HCEC 1CT (cell line): ENCODE measurements around the gene SMOC1.

ENCODE experiments used
- DNase-seq: peaks from one replicate; pipeline ENCODE4 v3.0.0-alpha.2; 2017

Gene SMOC1

DNA sequence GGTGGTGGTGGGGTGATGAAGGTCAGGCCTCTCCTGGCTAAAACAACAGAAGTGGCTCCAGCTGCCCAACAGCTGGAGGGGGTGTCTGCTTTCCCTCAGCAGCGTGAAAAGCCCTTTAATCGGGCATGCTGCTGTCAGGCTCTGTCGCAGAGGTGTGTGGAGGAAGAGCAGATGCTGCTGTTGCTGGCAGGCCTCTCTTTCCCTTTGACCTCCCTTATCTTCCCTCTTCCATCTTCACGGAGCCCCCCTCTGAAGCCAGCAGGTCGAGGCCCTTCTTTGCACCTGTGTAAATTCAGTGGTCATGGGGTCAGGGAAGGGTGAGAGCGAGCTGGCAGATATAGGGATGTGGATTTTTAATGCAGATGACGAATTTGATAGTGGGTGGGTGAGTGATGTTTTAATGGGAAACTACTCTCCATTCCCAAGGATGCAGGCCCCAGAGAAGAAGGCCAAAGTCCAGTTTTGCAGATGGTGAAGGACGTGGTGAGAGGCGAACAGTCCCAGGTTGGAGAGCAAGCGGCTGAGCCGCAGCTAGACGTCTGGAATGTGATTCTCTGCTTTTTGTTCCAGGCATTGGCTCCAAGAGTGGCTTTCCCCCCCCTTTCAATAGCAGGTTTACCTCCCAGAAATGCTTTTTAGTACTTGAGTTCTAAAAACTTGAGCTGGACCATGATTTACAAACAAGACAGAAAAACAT lies 64.0 kb downstream of the SMOC1 start:
- DNase-seq = no peak

DNA sequence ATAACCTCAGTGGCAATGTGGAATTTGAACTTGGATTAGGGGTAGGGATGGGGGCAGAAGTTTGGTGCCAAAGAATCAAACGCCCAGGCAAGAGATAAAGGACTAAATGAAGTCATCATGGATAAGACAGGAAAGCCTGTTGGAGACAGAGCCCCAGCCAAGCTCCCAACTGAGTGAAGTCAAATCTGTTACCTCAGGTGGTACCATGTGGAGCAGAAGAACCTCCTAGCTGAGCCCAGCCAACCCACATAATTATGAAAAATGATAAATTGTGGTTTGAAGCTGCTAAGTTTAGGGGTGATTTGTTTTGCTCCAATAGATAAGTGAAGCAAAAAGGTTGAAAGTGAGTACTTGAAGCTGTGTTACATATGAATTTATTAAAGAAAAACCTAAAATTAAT lies 66.1 kb downstream of the SMOC1 start:
- no peak for DNase-seq

DNA sequence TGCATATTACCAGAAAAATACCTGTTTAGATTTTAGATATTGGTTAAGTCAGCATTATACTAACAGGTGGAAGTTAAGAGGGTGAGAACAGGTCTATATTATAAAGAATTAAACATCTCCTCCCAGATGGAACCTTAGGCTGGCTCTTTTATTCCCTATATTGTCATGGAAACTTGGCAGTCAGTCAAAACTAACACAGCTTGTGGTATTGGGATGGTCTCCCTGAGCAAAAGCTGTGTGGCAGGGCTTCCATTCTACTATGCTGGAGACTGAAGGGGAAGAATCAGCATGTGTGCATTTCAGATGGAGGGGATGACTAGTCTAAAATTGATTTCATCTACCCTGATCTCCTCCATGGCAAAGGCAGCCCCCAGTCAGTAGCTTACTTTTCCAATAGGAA lies 66.7 kb downstream of the SMOC1 start:
- DNase-seq = no peak

DNA sequence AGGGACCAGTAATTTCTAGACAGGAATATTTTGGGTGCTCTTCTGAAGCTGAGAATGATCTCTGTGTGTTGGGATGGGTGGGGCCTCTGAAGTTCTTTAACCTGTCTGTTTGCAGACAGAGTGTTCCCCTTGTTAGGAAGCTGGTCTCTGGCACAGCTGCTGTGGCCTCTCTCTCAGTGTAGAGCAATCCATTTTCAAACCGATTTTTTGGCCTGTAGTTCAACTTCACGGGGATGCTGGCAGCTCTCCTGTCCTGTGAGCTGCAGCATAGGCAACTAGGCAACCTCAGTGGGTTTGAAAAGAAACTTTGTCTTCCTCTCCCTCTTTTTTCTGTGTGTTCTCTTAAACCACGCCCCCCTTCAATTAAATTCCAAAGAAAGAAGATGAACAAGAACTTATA lies 69.1 kb downstream of the SMOC1 start:
- no peak for DNase-seq

DNA sequence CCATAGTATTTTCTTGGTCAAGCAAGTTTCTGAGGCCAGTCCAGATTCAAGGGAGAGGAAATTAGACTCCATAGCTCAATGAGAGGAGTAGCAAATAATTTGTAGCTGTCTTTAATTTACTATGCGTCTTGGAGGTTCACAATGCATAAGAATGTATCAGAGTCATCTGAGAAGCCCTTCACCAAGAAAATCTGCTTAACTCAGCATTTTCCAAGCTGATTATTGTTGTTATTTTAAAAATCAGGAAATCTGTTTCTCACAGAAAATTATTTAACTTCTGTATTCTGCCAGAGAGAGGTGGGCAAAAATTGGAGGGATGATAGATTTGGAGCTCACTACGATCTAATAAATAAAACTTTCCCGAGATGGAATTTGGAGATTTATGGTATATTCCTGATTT lies 72.0 kb downstream of the SMOC1 start:
- DNase-seq = no peak

DNA sequence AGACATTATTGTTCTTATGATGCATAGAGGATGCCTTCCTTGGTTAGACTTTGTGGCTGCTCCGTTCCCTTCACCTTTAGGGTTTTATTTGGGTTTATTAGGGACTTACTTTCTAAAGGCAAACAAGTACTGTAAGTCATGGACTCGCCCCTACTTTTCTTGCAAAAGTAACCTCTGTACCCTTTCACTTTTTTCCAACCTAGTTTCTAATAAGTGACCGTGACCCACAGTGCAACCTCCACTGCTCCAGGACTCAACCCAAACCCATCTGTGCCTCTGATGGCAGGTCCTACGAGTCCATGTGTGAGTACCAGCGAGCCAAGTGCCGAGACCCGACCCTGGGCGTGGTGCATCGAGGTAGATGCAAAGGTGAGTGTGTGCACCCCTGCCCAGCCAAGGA lies 72.7 kb downstream of the SMOC1 start:
- DNase-seq = no peak

DNA sequence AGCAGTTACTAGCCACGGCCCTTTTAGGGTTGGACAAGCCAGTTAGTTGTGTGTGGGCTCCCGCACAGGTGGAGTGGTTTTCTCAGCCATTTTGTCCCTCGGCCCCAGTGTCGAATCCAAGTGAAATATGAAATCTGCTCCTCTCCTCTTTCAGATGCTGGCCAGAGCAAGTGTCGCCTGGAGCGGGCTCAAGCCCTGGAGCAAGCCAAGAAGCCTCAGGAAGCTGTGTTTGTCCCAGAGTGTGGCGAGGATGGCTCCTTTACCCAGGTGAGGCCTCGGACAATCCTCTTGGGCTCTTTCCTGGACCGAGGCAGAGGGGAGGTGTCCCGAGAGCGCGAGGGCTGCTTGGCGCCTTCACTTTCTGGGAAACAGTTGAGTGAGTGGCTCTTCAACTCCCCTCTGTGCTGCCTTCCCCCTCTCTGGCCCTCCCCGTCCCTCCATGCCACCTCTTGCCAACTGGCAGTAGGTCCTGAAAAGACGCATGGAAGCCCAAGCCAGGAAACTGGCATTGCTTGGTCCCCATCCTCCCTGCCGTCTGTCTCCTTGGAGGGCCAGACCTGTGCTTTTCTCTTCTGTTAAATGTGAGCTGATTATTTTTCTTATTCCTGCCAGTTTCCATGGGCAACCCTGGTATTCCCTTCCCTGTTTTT lies 74.2 kb downstream of the SMOC1 start:
- DNase-seq = no peak

DNA sequence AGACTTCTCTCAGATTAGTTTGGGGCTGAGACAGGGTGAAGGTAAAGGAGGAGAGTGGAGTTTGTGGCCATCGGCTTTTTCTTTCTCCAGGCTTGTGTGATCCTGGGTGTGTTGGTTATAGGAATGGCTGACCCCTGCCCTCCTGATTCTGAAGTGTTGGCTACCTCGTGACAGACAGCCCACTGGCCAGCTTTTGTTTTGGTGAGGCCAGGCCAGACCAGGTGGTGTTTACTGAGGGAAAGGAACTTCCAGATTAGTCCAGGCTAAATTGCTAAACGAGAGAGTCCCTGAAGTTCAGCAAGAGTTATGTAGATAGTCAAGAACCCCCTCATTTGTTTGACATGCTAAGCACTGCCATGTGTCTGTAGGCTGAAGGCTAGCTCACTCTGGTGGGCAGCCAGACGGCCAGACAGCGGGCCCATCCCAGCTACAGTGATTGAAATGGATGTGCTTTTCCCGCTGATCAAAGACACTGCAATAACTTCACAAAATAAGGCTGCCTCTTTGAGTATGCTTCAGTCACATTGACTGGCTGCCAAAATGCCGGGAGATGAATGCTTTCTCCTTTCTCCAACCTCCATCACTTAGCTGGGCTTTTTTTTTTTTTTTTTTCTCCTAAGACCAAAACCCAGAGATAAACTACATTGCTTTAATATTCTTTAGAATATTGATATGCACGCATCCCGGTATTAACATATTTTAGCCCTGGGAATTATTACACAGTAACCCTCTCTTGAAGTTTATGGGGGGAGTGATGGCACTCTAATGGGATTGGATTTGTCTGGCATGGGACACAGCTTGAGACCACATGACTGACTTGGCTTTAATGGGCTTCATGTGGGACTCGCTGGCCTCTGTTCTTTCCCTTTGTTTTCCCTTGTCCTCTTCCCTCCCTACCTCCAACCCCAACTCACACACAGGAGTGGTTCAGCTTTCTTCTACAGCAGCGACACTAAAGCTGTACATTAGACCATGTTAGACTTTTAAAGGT lies 76.9 kb downstream of the SMOC1 start:
- DNase-seq = no peak

DNA sequence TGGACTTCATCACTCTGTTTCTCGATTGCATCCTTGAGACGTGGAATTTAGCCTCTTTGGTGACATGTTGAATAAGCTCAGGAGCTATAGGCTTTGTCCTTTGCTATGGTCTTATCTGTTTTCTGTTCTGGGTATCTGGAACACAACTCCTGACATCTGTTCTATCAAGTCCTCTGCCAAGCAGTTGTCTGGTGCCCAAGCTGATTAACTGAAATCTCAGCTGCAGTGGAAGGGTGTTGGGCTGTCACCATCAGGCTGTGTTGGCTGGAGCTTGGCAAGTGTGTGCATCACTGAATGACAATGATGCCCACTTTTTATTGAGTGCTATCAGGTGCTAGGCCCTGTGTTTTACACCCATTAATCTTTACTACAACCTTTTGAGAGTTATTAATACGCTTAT lies 77.8 kb downstream of the SMOC1 start:
- DNase-seq = no peak

DNA sequence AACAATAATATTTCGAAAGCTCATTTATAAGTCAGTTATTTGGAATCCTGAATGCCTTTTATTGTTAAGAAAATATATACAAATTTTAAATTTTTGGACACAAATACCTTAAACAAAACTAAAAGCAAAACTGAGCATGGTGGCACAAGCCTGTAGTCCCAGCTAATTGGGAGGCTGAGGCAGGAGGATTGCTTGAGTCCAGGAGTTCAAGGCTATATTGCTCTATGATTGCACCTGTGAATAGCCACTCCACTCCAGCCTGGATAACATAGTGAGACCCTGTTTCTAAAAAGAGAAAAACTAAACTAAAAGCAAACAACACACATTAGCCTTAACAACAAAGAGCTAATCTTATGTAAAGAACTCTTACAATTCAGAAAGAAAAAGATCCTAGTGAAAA lies 78.8 kb downstream of the SMOC1 start:
- no peak for DNase-seq

DNA sequence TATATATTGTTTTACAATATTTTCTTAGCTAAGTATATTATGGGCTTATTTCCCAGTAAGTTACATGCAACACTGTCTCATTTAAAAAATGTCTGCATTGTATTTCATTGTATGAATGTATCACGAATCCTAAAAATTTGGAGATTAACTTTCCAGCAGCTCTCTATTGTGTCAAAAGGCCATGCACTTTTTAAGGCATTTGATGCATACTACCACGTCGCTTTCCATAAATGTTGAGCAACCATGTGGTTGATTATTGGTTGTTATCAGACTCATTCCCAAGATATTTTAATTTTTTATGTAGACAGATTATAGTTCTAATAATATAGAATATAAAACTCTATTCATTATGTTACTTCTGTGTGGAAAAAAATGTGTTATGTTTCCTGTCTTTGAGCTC lies 79.9 kb downstream of the SMOC1 start:
- DNase-seq = no peak

DNA sequence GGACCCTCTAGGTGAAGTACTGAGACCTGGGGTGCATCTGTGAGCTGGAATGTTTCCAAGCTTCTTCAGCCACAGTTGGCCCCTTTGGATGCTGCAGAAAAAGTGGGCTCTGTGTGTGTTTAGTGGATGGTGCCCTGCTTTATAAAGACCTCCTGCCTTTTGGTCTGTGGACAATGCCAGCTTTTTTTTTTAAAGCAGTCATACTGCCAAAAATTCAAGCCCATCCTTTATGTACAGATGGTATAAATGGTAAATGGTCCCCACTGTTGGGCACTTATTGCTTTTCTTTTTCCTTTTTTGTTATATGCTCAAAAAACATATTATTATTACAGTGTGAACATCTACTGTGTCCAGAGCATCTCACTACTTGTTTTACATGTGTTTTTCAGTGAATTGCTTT lies 81.1 kb downstream of the SMOC1 start:
- no peak for DNase-seq

DNA sequence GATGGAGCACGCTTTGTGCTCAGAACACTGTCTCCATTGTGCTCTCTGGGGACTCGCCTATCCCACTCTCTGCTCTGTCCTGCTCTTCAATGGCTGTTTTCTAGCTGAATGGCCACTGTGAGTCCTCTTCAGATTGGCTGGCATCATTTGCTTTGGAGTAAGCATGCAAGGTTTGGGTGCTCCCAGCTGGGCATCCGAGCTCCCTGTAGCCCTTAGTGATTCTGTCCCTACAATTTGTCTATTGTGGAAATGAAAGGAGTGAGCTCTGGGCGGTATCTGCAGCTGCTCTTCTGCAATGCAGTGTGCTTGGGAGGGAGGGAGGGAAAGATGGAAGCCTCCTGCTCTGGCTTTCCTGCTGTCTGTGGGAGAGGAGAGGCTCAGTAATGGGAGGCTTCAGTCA lies 84.8 kb downstream of the SMOC1 start:
- no peak for DNase-seq

DNA sequence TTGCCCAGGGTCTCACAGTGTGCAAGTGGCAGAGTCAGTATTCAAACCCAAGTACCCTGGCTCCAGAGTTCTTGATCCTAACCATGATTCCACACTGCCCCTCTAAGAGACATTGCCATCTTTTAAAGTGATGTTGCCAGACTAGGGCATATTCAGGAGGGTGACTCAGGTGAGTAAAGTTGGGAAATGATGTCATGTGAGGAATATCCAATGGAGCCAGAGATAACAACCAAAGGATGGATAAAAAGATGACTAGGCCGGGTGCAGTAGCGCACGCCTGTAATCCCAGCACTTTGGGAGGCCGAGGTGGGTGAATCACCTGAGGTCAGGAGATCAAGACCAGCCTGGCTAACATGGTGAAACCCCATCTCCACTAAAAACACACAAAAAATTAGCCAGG lies 85.6 kb downstream of the SMOC1 start:
- no peak for DNase-seq

DNA sequence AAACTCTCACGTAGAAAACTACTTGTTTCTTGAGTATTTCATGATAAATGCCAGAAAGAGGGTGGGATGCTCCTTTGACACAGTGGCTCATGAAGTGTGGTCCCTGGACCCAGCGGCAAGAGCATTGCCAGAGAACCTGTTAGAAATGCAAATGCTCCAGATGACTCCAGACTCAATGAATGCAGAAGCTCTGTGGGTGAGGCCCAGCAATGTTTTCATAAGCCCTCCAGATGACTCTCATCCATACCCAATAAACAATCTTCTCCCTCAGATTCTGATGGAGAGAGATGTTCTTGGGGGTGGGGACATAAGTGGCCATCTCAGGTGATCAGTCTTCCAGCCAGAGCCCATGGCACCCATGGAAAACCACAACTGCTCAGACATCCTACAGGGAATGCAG lies 88.9 kb downstream of the SMOC1 start:
- DNase-seq = no peak

DNA sequence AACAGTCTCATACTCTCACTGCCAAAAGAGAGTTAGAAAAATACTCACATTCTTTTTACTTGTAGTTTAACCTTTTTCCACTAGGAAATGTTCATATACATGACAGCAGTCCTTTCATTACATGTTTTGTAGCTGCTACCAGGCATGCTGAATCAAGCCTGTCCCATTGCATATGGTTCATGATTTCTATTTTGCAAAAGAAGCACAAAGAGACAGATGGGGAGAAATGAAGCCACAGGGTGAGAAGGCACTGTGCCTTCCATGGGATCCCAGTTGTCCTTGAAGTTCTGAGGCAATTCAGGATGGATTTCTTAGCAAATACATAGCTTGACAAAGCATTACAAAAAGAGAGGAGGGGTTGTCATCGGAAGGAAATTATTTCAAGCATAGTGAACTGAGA lies 89.5 kb downstream of the SMOC1 start:
- no peak for DNase-seq

DNA sequence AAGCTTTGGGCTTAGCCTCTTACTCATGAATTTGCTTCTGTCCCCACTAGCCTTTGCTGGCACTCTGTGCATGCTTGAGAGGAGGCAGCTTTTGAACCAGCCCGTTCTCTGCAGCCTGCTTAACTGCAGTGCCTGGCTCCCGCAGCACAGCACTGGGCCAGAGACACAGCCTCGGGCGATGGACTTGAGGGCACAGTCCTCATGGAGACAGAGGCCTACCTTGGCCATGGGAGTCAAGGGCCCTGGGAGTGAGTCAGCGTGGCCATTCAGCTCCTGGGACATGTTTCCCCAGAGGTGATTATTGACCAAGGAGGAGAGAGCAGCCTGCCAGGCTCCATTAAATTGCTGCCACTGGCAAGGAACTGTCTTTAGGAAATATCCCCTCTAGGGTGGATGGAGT lies 93.5 kb downstream of the SMOC1 start:
- DNase-seq = no peak

DNA sequence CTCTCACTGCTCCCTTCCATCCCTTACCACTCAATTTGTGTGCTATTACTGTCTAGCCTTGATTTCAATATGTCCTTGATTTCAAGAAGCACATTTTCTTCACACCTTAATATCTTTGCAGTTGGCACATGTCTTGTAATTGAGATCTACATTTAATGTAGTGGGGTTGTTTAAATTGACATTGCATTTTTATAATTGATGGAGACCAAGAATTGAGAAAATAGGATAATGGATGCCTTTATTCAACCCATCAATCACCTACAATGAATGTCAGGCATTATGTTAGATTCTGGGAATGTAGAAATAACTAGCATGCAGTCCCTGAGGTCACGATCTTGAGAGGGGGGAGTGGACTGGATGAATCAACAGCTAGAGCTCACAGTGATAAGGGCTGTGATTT lies 94.6 kb downstream of the SMOC1 start:
- DNase-seq = no peak

DNA sequence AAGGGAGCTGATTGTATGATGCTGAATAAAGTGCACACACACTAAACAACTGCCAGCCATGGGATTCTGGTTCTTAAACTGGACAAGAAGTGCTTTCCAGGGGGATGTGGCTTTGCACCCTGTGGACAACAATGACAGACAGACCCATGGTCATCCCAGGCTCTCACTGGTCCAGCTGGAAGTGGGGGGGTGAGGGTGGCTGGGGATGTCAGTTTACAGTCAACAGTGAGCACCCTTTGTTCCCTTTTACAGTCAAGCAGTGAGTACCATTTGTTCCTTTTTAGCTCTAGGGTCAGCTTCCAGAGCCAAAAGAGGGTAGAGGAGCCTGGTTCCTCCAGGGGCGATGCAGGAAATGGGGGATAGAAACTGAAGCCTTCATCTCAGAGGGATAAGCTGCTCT lies 100.7 kb downstream of the SMOC1 start:
- no peak for DNase-seq

DNA sequence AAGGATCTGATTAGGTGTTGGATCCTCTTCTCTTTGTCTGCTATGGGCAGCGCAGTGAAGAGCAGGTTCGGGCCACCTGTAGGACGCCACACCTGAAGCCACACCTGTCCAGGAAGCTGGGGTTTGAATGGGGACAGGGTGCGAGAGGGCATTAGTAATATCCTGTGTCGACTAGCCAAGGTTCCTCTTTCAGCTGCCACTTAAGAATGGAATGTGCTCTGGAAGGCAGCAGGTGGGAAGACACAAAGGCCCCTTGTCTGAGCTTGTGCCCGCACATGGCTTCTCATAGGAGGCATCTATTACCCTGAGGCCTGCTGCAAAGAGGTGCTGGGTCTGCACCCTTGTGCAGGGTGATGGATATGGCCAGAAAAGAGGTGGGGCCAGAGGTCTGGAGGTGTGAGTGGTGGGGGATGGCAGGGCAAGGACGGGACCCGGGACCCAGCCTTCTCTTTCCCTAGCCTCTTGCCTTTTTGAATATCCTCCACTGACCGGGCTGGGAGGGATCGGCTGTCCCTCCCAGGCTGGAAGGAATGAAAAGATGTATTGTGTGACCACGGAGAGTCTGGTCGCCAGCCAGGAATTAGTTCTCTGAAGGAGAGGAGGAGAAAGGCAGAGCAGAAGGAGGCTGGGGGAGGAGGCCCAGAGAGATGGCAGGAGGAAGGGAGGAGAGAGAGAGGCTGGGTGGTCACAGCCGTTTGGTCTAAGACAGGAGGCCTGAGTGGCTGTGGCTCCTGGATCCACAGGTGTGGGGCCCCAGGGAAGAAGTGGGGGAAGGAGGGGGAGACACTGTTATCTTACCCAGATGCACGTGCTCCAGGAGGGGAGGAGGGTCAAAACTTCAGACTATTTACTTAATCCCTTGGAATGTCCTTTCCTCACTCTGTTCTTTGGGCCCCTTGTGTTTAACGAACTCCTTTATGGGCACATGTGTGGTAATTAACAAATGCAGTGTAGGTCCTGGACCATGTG lies 101.5 kb downstream of the SMOC1 start:
- no peak for DNase-seq

DNA sequence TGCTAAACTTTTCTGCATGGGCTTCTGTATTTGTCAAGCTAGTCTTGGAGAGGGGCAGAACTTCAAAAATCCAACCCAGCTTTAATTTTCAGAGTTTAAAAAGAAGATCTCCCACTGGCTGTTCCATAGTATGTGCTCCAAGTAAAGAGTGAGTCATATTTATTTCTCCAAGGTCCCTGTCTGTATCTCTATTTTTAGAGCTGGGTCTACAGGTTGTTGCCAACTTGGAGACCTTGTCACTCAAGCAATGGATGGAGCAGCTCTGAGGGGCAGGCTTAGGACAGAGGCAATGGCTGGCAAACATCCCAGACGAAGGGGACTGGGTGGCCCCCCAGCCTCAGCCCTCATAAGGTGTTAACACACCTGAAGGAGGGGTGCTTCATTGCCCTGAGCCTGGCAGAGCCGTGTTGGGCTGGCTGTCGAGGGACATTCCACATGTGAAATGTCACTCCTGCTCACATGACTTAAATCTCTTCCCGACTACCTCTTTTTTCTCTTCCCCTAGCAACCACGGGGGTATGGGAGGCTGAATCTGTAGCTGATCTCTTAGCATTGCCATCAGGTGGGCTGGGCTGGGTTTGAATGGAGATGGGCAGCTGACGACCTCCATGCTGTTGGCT lies 103.1 kb downstream of the SMOC1 start:
- DNase-seq = peak; percentile 24

DNA sequence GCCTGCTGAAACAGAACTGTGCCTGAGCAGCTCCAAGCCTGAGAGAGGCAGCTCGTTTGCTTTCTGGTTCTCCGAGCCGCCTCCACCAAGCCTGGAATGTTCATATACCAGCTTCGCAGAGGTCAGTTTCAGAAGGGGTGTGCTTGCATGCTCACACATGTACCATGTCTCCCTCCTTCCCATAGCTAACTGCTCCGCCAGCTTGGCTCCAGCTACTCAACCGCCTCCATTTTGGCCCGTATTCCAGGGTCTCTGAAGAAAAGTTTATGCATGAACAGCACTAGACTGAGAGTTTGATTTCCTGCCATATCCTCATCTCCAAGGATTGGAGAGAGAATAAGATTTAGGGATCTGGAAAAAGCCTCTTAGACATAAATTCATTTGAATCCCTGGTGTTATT lies 103.7 kb downstream of the SMOC1 start:
- no peak for DNase-seq
